Measurements from ENCODE around the gene NTSR1. TPM values are rescaled to one million over a fixed set of nuclear protein-coding genes. Genes with fewer than 3 reads are reported as not detected.

NTSR1 gene
- total and polyA plus RNA-seq, 2 of the 8 experiments (the other 6 are each of a cell fraction or from before 2014, with no cell fraction given): 0.53 to 0.89 TPM

GRCh38 chr20:62791301-62792181 lies 82.9 kb downstream of the NTSR1 start:
- Histone ChIP-seq H3K23ac (ENCODE audit: insufficient read length) (no peak overlapping the region), H3K79me1 (ENCODE audit: low read depth, low read length) (no peaks in the 10 kb centered on the region), H2BK5ac (ENCODE audit: low read depth, low read length) (no peak overlapping the region; the same call in 1 of the 2 replicates), H3K56ac (replicated peaks; ENCODE audit: insufficient read length, low read depth, low read length) (no peak overlapping the region), H3K27me3 (replicated peaks in 1 of 4; ENCODE audit: control insufficient read depth in 3 of 4, extremely low read depth in 1 of 4, insufficient read depth in 3 of 4, low read length in 3 of 4) (peaks cover 0 to 18% (median 11%) of the 10 kb centered on the region in 4 experiments; a peak in 5 of 7 replicates), H2BK120ac (replicated peaks; ENCODE audit: low read depth, low read length) (no peak overlapping the region), H4K20me1 (replicated peaks in 1 of 2; ENCODE audit: control insufficient read depth in 1 of 2, insufficient read depth in 2 of 2, low read length in 2 of 2) (no peaks in the 10 kb centered on the region), H2BK15ac (ENCODE audit: low read length) (peak overlapping the region; percentile 19; the same call in 1 of the 2 replicates), H3K14ac (ENCODE audit: insufficient read length) (no peak overlapping the region), H3K36me3 (ENCODE audit: control insufficient read depth in 2 of 4, insufficient read depth in 4 of 4, low read length in 3 of 4) (no peaks in the 10 kb centered on the region), H3K4me2 (ENCODE audit: insufficient read depth in 1 of 2, low read depth in 2 of 2, low read length in 2 of 2) (peak overlapping the region in 1 of 2 experiments; percentile 61; a peak in 3 of 4 replicates), H4K5ac (ENCODE audit: insufficient read length, low read depth, low read length) (no peak overlapping the region), H2AFZ (ENCODE audit: low read length) (0 out of 2 replicates have a peak overlapping the region, but pooled peaks have one; percentile 67), H3K23me2 (ENCODE audit: low read depth, low read length) (peaks cover 5% of the 10 kb centered on the region; the same call in 1 of the 2 replicates), H3K9ac (replicated peaks in 1 of 4; ENCODE audit: extremely low read depth in 1 of 4, low read depth in 3 of 4, low read length in 3 of 4) (no peak overlapping the region), H3K4ac (replicated peaks; ENCODE audit: insufficient read length, low read depth, low read length) (no peak overlapping the region), H3K18ac (ENCODE audit: extremely low read depth, low read length) (no peak overlapping the region; the same call in 1 of the 2 replicates), H3K4me1 (replicated peaks in 1 of 4; ENCODE audit: control insufficient read depth in 3 of 4, insufficient read depth in 4 of 4, low read length in 3 of 4) (peaks cover 0 to 8% (median 5%) of the 10 kb centered on the region in 4 experiments; a peak in 4 of 7 replicates), H2AK5ac (ENCODE audit: low read depth, low read length) (peak overlapping the region; percentile 33; the same call in 1 of the 2 replicates), H4K91ac (replicated peaks; ENCODE audit: insufficient read length, low read length) (no peak overlapping the region), H2BK12ac (ENCODE audit: low read depth, low read length) (0 out of 2 replicates have a peak overlapping the region, but pooled peaks have one; percentile 28), H3K27ac (ENCODE audit: low read depth, low read length) (no peak overlapping the region), H3K9me3 (ENCODE audit: insufficient read depth in 2 of 2, low read depth in 1 of 2, low read length in 1 of 2) (no peaks in the 10 kb centered on the region), H3K4me3 (ENCODE audit: extremely low read depth in 1 of 4, insufficient read depth in 2 of 4, low read depth in 3 of 4, low read length in 4 of 4) (peak overlapping the region in 1 of 4 experiments; percentile 53; a peak in 4 of 8 replicates), H3K79me2 (ENCODE audit: control insufficient read depth in 1 of 2, insufficient read depth in 2 of 2, low read length in 2 of 2) (no peaks in the 10 kb centered on the region), H2BK20ac (ENCODE audit: low read length) (no peak overlapping the region; the same call in 1 of the 2 replicates), H4K8ac (ENCODE audit: extremely low read depth, insufficient read depth, low read length) (no peak overlapping the region)
- CTCF ChIA-PET (ENCODE audit: partially characterized antibody): interaction anchor here (0.6 to 6.4 kb wide), 68 partner anchors 8 to 379 kb away, joined by 3 to 65 read pairs (median 6); partner anchors contain the start of genes NTSR1 and OGFR
- POLR2A ChIA-PET (ENCODE audit: partially characterized antibody): interaction anchor here (0.7 to 2.1 kb wide), 7 partner anchors 9 to 148 kb away, joined by 3 to 5 read pairs (median 3); no protein-coding TSS in a partner anchor
- peak; percentile 75 for FAIRE-seq
- peak; percentile 71 to 90 for DNase-seq (ENCODE audit: low read depth in 1 of 2, low spot score in 2 of 2)
- 33% methylated on average over 23 of the region's 23 CpGs; no CpG with 5 or more reads in 1 of the 2 experiments for WGBS, 2 experiments (ENCODE audit: extremely low coverage in 1 of 2, insufficient coverage in 1 of 2, insufficient read length in 1 of 2, insufficient replicate concordance in 2 of 2, low coverage in 1 of 2, low lambda C conversion rate in 2 of 2, missing lambda C conversion rate in 1 of 2)
- TF ChIP-seq HDAC2 (IDR thresholded peaks at IDR 0.05; ENCODE audit: borderline replicate concordance in 1 of 2, low read depth in 2 of 2, low read length in 2 of 2): peak in 1 of 2 experiments; percentile 75; a peak in 1 of 4 replicates
- TF ChIP-seq CBX8 (IDR thresholded peaks at IDR 0.05; ENCODE audit: borderline replicate concordance, low read depth, low read length): no peak
